OCI-LY3 (cell line): ENCODE data around the gene TRAF3IP3.

Experiments
- H2AFZ ChIP-seq: fragments of 200-600, 300-600 bp; shearing (Covaris generic); 2 replicates; pipeline ENCODE4 v1.6.0; 2014; ENCODE audit warnings: antibody characterized with exemption, low read depth, low read length
- H3K27ac ChIP-seq: fragments of 200-600, 300-600 bp; sonication (generic); 2 replicates; pipeline ENCODE4 v1.5.1; 2014; ENCODE audit warnings: mild to moderate bottlenecking, low read length, moderate library complexity, mixed read lengths
- H3K27me3 ChIP-seq: fragments of 200-600, 300-600 bp; sonication (generic); 2 replicates; pipeline ENCODE4 v1.6.1; 2014; ENCODE audit warnings: low read depth, low read length, mixed read lengths
- H3K36me3 ChIP-seq: fragments of 200-600, 300-600 bp; sonication (generic); replicated peaks from 2 replicates; pipeline ENCODE3; 2014; ENCODE audit warnings: low read depth, low read length, mixed read lengths
- H3K4me1 ChIP-seq: fragments of 300-600, 200-600 bp; sonication (generic); 2 replicates; pipeline ENCODE4 v1.6.1; 2014; ENCODE audit warnings: low read length, mixed read lengths
- H3K4me2 ChIP-seq: fragments of 200-600, 300-600 bp; sonication (generic); 2 replicates; pipeline ENCODE4 v1.6.1; 2014; ENCODE audit warnings: low read length, mixed read lengths
- H3K4me3 ChIP-seq: fragments of 300-600, 200-600 bp; sonication (generic); 2 replicates; pipeline ENCODE4 v1.5.1; 2014; ENCODE audit warnings: antibody characterized with exemption, mild to moderate bottlenecking, low read length, moderate library complexity
- H3K79me2 ChIP-seq: fragments of 300-600, 200-600 bp; shearing (Covaris generic); 2 replicates; pipeline ENCODE4 v1.6.1; 2014; ENCODE audit warnings: mild to moderate bottlenecking, low read length, mixed read lengths
- H3K9ac ChIP-seq: fragments of 300-600, 200-600 bp; shearing (Covaris generic); 2 replicates; pipeline ENCODE4 v1.6.0; 2014; ENCODE audit warnings: mild to moderate bottlenecking, low read length, moderate library complexity
- H3K9me3 ChIP-seq: fragments of 200-600, 300-600 bp; shearing (Covaris generic); 2 replicates; pipeline ENCODE4 v1.6.1; 2014; ENCODE audit warnings: low read length, mixed read lengths; ENCODE audit not compliant: insufficient read depth
- H4K20me1 ChIP-seq: fragments of 200-600, 300-600 bp; sonication (generic); 2 replicates; pipeline ENCODE4 v1.6.1; 2016; ENCODE audit warnings: low read length, mixed read lengths; ENCODE audit not compliant: insufficient read depth
- EZH2phosphoT487 ChIP-seq: fragments of 200-600 bp; shearing (Covaris generic); IDR thresholded peaks from 2 replicates; pipeline ENCODE4 v1.6.1; 2018; ENCODE audit warnings: antibody characterized with exemption, mixed run types, low read depth
- TF ChIP-seq, protein P1 (sequence below): fragments of 200-600, 300-600 bp; sonication (generic); IDR thresholded peaks from 2 replicates; pipeline ENCODE4 v1.5.1; 2014; ENCODE audit warnings: antibody characterized with exemption, low read length, low read depth

Gene TRAF3IP3

DNA sequence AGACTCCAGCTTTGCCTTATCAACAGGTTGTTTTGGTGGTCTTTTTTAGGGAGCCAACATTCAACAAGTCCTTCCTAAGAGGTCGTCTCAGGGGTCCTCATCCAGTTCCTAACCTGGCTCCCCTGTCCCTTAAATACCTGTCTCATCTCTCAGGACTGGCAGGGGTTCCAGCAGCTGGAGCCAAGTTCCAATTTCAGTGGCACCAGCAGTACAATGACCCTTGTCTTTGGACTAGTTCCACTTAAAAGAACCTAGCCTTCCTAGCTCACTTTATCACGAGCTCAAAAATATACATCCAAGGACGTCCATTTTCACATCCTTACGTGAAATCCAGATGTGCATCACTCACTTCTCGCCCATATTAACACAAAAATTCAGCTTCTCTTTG lies 18.7 kb upstream of the TRAF3IP3 start:
- H3K4me1 ChIP-seq = peaks cover 29% of the 10 kb centered on the region
- H3K9me3 ChIP-seq = no peaks in the 10 kb centered on the region
- no peak for TF ChIP-seq EZH2phosphoT487
- TF ChIP-seq, protein P1, sequence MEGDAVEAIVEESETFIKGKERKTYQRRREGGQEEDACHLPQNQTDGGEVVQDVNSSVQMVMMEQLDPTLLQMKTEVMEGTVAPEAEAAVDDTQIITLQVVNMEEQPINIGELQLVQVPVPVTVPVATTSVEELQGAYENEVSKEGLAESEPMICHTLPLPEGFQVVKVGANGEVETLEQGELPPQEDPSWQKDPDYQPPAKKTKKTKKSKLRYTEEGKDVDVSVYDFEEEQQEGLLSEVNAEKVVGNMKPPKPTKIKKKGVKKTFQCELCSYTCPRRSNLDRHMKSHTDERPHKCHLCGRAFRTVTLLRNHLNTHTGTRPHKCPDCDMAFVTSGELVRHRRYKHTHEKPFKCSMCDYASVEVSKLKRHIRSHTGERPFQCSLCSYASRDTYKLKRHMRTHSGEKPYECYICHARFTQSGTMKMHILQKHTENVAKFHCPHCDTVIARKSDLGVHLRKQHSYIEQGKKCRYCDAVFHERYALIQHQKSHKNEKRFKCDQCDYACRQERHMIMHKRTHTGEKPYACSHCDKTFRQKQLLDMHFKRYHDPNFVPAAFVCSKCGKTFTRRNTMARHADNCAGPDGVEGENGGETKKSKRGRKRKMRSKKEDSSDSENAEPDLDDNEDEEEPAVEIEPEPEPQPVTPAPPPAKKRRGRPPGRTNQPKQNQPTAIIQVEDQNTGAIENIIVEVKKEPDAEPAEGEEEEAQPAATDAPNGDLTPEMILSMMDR = no peak
- H3K4me2 ChIP-seq = no peak overlapping the region
- no peaks in the 10 kb centered on the region for H3K27me3 ChIP-seq
- H3K79me2 ChIP-seq = no peaks in the 10 kb centered on the region
- no peaks in the 10 kb centered on the region for H3K36me3 ChIP-seq
- no peak overlapping the region for H3K4me3 ChIP-seq
- no peak overlapping the region for H3K27ac ChIP-seq
- H3K9ac ChIP-seq = no peak overlapping the region
- H2AFZ ChIP-seq = no peak overlapping the region
- H4K20me1 ChIP-seq = no peaks in the 10 kb centered on the region

DNA sequence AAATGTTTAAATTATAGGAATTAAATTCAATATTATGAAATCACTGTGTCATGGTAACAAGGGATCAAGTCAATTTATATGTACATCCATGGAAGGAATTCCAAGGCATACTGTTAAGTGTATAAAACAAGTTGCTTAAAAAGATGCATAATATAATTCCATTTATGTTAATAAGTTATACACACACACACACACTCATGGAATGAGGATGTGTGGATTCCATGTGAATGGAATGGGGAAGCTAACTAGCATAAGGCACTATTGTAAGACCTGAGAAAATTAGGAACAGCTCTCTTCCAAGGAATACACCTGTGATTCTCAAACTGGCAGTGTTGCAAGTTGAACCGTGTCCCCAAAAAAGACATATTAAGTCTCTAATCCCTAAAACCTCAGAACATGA lies 17.6 kb upstream of the TRAF3IP3 start:
- no peak overlapping the region for H2AFZ ChIP-seq
- no peaks in the 10 kb centered on the region for H3K27me3 ChIP-seq
- no peaks in the 10 kb centered on the region for H3K36me3 ChIP-seq
- no peak overlapping the region for H3K4me3 ChIP-seq
- H4K20me1 ChIP-seq = no peaks in the 10 kb centered on the region
- no peaks in the 10 kb centered on the region for H3K79me2 ChIP-seq
- TF ChIP-seq, protein P1 = no peak
- TF ChIP-seq EZH2phosphoT487 = no peak
- no peak overlapping the region for H3K9ac ChIP-seq
- H3K4me1 ChIP-seq = peaks cover 32% of the 10 kb centered on the region
- no peak overlapping the region for H3K4me2 ChIP-seq
- no peak overlapping the region for H3K27ac ChIP-seq
- no peaks in the 10 kb centered on the region for H3K9me3 ChIP-seq

DNA sequence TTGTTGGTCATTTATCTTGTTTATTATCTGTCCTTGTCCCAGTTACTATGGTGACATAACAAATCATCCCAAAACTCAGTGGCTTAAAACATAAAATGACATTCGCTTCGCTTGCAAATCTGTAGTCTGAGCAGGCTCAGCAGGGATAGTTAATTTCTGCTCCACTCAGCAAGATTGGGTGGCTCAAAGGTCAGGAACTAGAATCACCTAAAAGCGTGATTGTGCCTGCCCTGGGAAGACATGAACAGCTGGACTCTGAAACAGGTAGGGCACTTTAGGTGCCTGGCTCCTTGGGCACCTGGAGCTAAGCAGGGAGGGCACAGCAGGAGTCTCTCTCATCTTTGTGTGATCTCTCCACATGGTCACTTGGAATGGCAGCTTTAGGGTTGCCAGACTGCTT lies 14.7 kb upstream of the TRAF3IP3 start:
- Histone ChIP-seq H4K20me1 (no peaks in the 10 kb centered on the region), H3K9me3 (no peaks in the 10 kb centered on the region), H3K4me1 (peaks cover 16% of the 10 kb centered on the region), H3K27ac (no peak overlapping the region), H3K27me3 (peaks cover 2% of the 10 kb centered on the region), H3K9ac (no peak overlapping the region), H2AFZ (no peak overlapping the region), H3K4me2 (no peak overlapping the region), H3K79me2 (no peaks in the 10 kb centered on the region), H3K36me3 (no peaks in the 10 kb centered on the region), H3K4me3 (no peak overlapping the region)
- TF ChIP-seq, protein P1 = no peak
- TF ChIP-seq EZH2phosphoT487 = no peak

DNA sequence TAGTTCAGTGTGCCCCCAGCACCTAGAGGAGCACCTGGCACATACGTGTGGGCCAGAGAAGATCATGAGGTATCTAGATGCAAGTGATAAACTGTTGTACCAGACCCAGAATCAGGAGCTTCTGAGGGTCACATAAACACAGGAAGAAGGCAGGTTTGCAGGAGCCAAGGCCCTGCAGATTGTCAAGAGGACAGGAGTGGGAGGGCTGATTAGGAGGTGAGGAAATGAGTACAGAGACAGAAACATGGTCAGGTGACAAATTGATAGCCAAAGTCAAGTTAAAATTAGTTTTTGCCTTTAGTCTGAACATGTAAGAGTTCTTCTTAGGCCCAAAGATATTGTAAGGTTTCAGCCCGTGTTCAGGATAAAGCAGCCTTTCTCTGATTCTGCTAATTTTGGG lies 14.0 kb upstream of the TRAF3IP3 start:
- no peak for TF ChIP-seq EZH2phosphoT487
- TF ChIP-seq, protein P1 = no peak
- no peak overlapping the region for H3K9ac ChIP-seq
- H4K20me1 ChIP-seq = no peaks in the 10 kb centered on the region
- no peaks in the 10 kb centered on the region for H3K9me3 ChIP-seq
- H3K79me2 ChIP-seq = no peaks in the 10 kb centered on the region
- H3K36me3 ChIP-seq = no peaks in the 10 kb centered on the region
- no peak overlapping the region for H3K4me2 ChIP-seq
- peaks cover 8% of the 10 kb centered on the region for H3K27me3 ChIP-seq
- H3K4me1 ChIP-seq = peaks cover 13% of the 10 kb centered on the region
- H2AFZ ChIP-seq = no peak overlapping the region
- no peak overlapping the region for H3K27ac ChIP-seq
- no peak overlapping the region for H3K4me3 ChIP-seq
